Fibroblast of skin of right quadriceps (primary cell): ENCODE data around the gene PLCB4.

Experiments used
- DNase-seq: peaks from one replicate; pipeline ENCODE4 v3.0.0-alpha.2; 2013

Gene PLCB4

GRCh38 chr20:9228774-9229450 is 160.0 kb downstream of the PLCB4 start:
- DNase-seq, result no peak

- DNase-seq, result no peak
These were observed 161.5 kb downstream of the PLCB4 start for GRCh38 chr20:9230406-9230805.

DNA sequence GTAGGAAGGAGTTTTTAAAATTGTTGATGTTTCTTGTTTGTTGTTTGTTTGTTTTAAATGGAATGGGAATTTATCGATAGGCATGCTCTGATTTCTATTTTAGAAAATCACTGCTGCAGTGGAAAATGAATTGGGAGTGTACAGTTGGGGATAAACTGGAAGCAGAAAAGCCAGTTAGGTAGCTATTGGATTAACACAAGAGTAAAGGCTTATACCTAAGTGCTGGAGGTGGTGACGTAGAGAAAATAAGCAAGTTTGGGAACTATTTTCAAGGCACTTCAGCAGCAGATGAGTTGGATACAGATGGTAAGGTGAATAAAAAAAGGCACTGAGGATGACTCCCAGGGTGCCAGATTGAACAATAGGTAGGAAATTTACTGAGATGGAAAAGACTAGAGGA is 164.9 kb downstream of the PLCB4 start:
- DNase-seq, result no peak

DNA sequence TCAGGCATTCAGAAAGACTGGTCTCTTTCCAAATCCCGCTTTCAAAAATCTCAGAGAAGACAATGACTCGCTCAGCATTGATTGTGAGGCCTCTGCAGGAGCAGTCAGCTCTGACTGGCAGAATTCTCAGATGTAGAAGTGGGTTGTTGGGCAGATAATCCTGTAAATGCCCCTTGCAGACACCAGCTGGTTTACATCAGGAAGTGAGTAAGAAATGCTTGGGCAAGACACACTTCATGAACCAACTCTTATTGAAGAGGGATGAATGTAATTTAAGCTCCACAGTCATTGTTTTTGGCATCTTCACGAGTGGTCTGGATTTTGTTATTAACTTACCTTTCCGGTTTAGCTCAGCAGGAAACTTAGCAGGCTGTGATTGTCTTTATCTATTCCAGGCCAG is 166.6 kb downstream of the PLCB4 start:
- DNase-seq, result peak; percentile 63

DNA sequence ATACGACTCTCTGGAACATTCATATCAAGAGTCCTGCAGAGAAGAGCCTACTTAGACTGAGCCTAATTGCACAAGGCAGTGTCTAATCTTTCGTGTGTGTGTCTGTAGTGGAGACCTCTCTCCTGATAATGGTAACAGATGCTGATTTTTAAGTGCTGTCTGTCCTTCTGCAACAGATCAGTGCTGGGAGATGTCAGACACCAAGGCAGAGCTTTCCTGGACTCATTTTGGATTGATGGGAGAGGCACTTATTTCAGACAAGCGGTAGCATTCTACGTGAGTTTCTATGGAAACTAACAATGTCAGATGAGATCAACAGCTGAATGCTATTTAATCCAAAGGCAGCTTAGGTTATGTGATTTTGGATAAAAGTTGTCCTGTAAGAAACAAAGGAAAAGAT is 167.6 kb downstream of the PLCB4 start:
- DNase-seq, result no peak

DNA sequence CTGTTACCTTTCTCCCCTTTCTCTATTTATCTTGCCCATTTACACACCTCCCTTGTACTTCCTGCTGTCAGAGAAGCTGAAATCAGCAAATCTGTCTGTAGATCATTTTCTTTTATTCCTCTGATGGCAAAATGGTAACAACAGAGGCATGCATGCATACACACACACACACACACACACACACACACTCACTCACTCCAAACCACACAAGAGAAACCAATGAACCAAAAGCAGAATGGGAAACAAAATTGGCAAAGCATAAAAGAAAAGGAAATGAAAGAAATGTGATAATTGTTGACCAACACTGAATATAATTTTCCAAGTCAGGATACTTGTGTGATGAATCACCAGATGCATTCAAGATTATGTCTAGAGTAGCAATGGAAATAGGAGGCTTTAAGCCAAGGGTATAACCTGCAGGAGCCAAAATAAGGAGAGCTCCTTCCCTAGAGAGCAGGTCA is 172.4 kb downstream of the PLCB4 start:
- peak; percentile 94 for DNase-seq

- no peak for DNase-seq
These were observed 173.0 kb downstream of the PLCB4 start for GRCh38 chr20:9241721-9242427.

DNA sequence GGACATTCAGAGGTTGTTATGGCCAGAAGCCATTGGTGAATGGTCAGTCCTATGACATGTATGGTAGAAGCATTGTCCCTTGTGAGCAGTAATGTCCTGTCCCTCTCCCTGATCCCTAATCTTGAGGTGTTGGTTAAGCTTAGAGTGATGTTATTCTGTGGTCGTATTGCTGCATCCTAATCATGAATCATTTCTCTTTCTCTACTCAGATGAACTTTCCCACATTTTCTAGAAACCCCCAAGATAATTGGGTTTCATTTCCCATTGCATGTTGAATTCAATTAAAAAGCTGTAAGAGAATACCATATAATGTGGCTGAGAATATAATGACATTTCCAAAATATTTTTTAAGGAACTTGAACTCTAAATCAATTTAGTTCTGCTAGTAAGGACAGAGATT is 175.1 kb downstream of the PLCB4 start:
- peak; percentile 34 for DNase-seq

DNA sequence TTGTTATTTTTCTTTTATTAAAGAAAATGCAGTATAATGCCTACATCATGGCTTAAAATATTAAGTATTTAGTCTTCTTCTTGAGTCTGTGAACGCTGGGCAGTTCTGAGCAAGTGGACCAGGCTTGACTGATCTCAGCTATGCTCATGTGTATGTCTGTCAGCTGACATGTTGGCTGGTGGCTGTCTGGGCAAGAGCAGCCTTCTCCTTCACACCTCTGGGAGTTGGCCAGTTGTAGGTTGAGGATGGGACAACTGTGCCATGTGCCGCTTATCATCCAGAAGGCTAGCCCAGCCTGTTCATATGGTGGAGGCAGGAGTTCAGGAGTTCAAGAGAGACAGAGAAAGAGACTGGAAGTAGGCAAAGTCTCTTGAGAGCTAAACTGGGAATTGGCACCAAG is 175.9 kb downstream of the PLCB4 start:
- no peak for DNase-seq

DNA sequence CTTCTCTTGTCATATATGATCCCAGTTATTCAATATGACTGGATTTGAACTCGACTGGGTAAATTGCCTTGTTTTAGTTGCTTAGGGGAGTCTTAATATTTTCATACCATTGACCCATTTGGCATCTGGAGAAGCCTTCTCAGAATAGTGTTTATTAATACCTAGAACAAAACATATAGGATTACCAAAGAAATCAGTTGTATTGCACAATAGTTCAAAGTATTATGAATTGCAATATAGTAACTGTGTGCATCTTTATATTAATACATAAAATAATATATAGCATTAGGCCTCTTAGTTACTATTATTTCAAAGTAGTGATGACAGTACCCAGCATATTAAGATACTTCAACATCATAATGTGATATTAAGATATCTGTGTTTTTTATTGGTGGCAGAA is 177.8 kb downstream of the PLCB4 start:
- DNase-seq, result no peak

- DNase-seq, result no peak
These were observed 181.6 kb downstream of the PLCB4 start for GRCh38 chr20:9250511-9250910.

DNA sequence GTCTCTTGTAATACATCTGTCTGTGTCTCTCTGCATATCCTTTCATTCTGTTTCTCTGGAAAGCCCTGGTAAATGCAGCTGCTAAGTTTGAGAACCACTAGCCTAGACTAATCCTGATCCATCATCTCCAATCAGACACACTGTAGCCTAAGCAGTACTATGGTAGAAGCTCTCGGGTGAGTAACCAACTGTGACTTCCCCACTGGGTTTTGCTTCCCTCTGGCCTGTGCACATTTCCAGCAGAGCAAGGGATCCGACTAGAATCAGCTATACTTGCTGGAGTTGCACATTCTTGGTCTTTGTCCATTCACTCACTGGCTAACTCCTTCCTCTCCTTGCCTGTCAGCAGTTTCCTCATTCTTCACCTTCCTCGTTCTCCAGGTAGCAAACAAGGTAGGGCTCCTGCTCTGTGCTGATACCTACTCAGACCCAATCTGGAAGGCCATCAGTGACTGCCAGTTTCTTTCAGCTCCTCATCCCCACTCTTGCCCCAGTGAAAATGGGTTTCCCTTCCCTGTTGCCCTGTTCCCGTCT is 184.2 kb downstream of the PLCB4 start:
- no peak for DNase-seq

GRCh38 chr20:9255171-9255570 is 186.3 kb downstream of the PLCB4 start:
- DNase-seq, result no peak

GRCh38 chr20:9256393-9256792 is 187.5 kb downstream of the PLCB4 start:
- DNase-seq, result no peak

DNA sequence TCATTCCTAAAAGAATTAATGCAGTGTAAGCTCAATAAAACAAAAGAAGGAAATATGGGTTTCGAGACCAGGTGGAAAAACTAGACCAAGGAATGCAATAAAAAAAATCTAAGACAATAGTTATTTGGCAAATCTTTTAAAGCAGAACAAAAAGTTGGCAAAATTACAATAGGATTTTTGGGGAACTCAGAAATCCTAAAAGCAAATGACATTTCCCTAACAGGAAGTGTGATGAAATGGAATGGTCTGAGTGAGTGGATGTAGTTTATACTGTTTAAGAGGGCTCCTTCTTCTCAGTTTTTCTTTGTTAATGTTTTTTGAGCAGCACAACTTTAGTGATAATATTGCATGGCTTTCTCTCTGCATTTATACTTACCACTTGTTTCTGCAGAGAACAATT is 190.0 kb downstream of the PLCB4 start:
- no peak for DNase-seq

- no peak for DNase-seq
These were observed 191.1 kb downstream of the PLCB4 start for GRCh38 chr20:9260027-9260426.

DNA sequence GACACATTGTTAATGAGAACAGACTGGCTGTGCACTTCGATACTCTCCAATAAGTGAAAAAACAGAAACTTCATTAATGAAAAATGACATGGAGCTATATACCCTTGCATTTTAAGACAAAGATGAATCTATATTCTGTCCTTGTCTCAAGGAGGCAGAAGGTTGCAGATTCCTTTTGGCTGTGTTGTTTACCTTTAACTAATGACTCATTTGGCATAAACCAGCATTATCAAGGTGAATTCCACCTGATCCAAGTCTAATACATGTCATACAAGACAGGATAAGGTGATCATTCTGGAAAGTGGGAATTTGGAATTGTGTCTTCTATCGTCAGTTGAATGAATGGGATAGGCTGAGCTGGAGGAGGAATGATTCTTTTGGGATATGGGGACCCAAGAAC is 192.9 kb downstream of the PLCB4 start:
- DNase-seq, result no peak

- no peak for DNase-seq
These were observed 193.8 kb downstream of the PLCB4 start for GRCh38 chr20:9262653-9263194.

DNA sequence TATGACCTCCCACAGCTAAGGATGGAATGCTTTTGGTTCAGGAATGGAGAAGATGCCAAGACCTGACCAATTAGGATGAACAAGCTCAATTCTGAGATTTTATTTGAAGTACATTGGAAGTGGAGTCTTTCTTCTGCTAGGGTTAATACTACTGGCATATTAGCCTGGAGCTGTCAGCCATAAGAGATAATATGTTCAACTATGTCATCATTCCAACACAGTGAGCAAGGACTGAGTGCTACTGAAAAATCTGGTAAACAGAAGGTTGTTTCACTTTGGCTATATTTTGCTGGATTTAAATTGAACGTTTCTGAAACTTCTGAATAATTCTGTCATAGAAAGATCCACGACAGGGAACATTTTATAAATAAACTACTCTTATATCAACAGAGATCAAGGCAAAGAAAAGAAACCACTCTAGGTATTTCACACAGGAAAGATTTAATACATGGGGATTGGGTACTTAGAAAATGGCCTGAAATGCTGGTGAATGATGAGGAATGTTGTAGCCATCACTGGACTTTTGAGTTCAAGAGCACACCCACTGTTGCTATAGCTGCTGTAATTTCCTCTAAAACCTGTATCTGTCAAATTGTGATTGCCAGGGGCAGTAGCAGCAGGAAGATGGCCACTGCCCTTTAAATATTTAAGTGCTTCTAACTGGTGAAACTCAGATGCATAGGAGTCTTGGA is 200.5 kb downstream of the PLCB4 start:
- DNase-seq, result peak; percentile 34

DNA sequence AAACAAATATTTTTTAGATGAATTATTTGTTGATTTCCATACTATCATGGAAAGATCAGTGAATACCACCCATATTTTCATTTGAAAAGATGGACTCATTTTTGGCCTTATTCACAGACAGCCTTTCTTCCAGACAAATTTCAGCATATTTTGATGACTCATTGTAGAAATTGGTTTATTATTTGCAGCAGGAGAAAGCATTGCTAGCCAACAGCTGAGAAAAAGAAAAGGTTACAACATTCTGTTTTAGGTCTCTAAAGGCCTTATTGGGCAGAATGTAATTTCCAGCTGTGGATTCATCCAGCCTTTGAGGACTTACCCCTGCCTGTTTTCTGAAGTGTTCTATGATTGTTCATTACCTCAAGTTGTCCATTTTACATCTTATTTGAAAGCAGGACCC is 201.9 kb downstream of the PLCB4 start:
- peak; percentile 80 for DNase-seq

DNA sequence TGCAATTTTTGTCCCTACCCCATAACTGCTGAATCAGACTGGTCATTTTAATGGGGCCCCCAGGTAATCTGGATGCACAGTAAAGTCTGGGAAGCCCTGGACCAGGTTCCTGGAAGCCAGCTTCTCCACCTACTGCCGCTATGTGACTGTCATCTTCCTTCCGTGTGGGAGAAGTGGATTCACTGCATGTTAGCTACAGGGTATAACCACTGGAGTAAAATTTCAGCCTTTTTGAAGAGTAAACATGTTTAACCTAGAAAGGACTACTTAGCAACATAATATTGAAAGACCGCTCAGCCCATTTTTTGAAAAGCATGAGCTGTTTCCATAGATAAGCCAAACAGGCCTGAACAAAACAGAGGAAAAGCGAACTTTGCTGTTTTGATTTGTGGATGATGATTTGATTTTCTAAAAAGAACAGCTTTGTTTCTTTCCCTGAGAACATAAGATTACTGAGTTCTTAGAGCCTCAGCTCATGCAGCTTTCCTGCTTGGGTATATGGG is 208.1 kb downstream of the PLCB4 start:
- no peak for DNase-seq

DNA sequence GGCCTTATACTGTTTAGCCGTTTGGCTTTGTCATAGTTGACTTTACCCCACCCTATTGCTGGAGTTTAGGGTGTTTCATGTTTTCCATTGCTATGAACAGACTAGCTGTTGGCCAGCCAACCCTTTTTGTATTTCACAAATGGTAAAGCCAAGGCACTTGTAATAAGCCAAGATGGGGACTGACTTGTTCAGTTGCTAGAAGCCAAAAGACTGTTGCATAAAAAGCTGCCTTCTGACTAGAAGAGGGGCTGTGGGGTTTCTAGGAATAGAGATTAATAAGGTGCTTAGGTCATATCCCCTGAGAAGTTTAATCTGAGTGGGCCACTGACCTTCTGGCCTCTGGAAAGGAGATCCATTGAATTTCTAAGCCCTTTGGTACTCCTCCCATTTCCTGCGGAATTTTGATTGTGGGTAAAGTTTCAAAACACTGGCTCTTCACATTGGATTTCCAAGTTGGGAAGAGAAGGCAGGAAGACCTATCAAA is 211.1 kb downstream of the PLCB4 start:
- no peak for DNase-seq

- DNase-seq, result peak; percentile 40
These were observed 211.8 kb downstream of the PLCB4 start for GRCh38 chr20:9280666-9281065.
